HCT116 (cell line): ENCODE measurements around the gene BCL7A. TPM values are rescaled to one million over a fixed set of nuclear protein-coding genes. Genes with fewer than 3 reads are reported as not detected.

Experiments used
- ATAC-seq: fragments of 200-7000 bp; cut with Tn5 transposase; 2 replicates; pipeline ENCODE4 v1.9.1; 2020; ENCODE audit warnings: mild to moderate bottlenecking, moderate library complexity
- BruUV-seq: library from RNA; stranded (reverse); fragments of 400-500 nt; replicated peaks from 2 replicates; lab custom pipeline; 2021; lab: Mats Ljungman, UMichigan
- CTCF ChIA-PET: fragments of 300-600 bp; sonication (Branson Sonifier 250); formaldehyde crosslinking; loops from one replicate; lab custom pipeline; 2021; ENCODE audit warnings: antibody characterized with exemption; lab: Charles Lee
- POLR2A ChIA-PET: fragments of 300-600, 350-600 bp; sonication (Branson Sonifier 250); formaldehyde crosslinking; loops from one replicate; lab custom pipeline; 2021; ENCODE audit warnings: antibody characterized with exemption; lab: Charles Lee
- RAD21 ChIA-PET, 2 experiments: fragments of 300-600 bp; sonication (Branson Sonifier 250); formaldehyde crosslinking; loops; one replicate each; lab custom pipeline; 2023; ENCODE audit warnings: low total read pairs in 2 of 2; ENCODE audit not compliant: uncharacterized antibody in 2 of 2, unreplicated experiment in 2 of 2, low non-redundant PET in 1 of 2; lab: Charles Lee
- DNase-seq: peaks from one replicate; pipeline ENCODE4 v3.0.0-alpha.2; 2010; ENCODE audit warnings: low read depth, low spot score
- H2AFZ ChIP-seq: fragments of 200-600 bp; shearing (Covaris generic), sonication (generic); 2 replicates; pipeline ENCODE4 v1.6.1; 2017; ENCODE audit warnings: low read depth, mixed run types, mixed read lengths, antibody characterized with exemption, low read length; ENCODE audit not compliant: poor library complexity, severe bottlenecking
- H3K27ac ChIP-seq: 2 replicates; pipeline ENCODE4 v1.5.1; 2012; ENCODE audit warnings: low read depth, low read length
- H3K27me3 ChIP-seq: fragments of 200-600 bp; sonication (generic); 2 replicates; pipeline ENCODE4 v1.6.1; 2016; ENCODE audit warnings: mixed run types, low read length, mixed read lengths; ENCODE audit not compliant: insufficient read depth
- H3K36me3 ChIP-seq, 2 experiments: fragments of 200-500 bp in 1 of 2; fragments of 200-600 bp in 1 of 2; sonication (Bioruptor generic) in 1 of 2; sonication (generic) in 1 of 2; 2 replicates each; pipeline versions ENCODE4 v1.5.1 to v1.6.1; 2014 to 2016; ENCODE audit warnings: low read length in 2 of 2, inconsistent platforms in 1 of 2, mixed read lengths in 1 of 2, mixed run types in 1 of 2; ENCODE audit not compliant: insufficient read depth in 2 of 2, control insufficient read depth in 1 of 2
- H3K4me1 ChIP-seq, 2 experiments: fragments of 200-600 bp in 1 of 2; sonication (generic) in 1 of 2; 2 replicates each; pipeline versions ENCODE4 v1.5.1 to v1.6.1; 2012 to 2017; ENCODE audit warnings: low read length in 2 of 2, inconsistent platforms in 1 of 2, mild to moderate bottlenecking in 1 of 2, mixed read lengths in 1 of 2, mixed run types in 1 of 2, moderate library complexity in 1 of 2; ENCODE audit not compliant: insufficient read depth in 2 of 2, control insufficient read depth in 1 of 2
- H3K4me2 ChIP-seq: fragments of 200-600 bp; sonication (generic); 2 replicates; pipeline ENCODE4 v1.6.1; 2017; ENCODE audit warnings: mixed run types, low read length, mixed read lengths
- H3K4me3 ChIP-seq, 2 experiments: fragments of 200-600 bp in 1 of 2; sonication (generic) in 1 of 2; replicated peaks in 1 of 2; 2 replicates each; pipeline ENCODE4 v1.5.1; 2011 to 2016; ENCODE audit warnings: low read length in 2 of 2, control low read depth in 1 of 2, low read depth in 1 of 2, mild to moderate bottlenecking in 1 of 2, mixed read lengths in 1 of 2, mixed run types in 1 of 2
- H3K79me2 ChIP-seq: fragments of 200-600 bp; sonication (generic); 2 replicates; pipeline ENCODE4 v1.6.1; 2017; ENCODE audit warnings: mild to moderate bottlenecking, mixed run types, low read length, moderate library complexity, mixed read lengths; ENCODE audit not compliant: insufficient read depth
- H3K9ac ChIP-seq: fragments of 200-600 bp; sonication (generic); 2 replicates; pipeline ENCODE4 v1.6.1; 2016; ENCODE audit warnings: low read length, mixed read lengths
- H3K9me2 ChIP-seq: fragments of 200-600 bp; sonication (generic), shearing (Covaris generic); 2 replicates; pipeline ENCODE4 v1.6.1; 2017; ENCODE audit warnings: mixed run types, mild to moderate bottlenecking, moderate library complexity; ENCODE audit not compliant: insufficient read depth
- H3K9me3 ChIP-seq, 2 experiments: fragments of 200-500 bp in 1 of 2; fragments of 200-600 bp in 1 of 2; sonication (Bioruptor generic) in 1 of 2; sonication (generic) in 1 of 2; 2 replicates each; pipeline ENCODE4 v1.6.1; 2014 to 2017; ENCODE audit warnings: low read length in 2 of 2, mixed read lengths in 2 of 2, inconsistent platforms in 1 of 2, low read depth in 1 of 2, mild to moderate bottlenecking in 1 of 2, mixed run types in 1 of 2, moderate library complexity in 1 of 2; ENCODE audit not compliant: control insufficient read depth in 1 of 2, insufficient read depth in 1 of 2
- H4K20me1 ChIP-seq: fragments of 200-600 bp; sonication (generic), shearing (Covaris generic); 2 replicates; pipeline ENCODE4 v1.6.1; 2017; ENCODE audit warnings: mixed run types, mild to moderate bottlenecking, moderate library complexity; ENCODE audit not compliant: insufficient read depth
- CBX3 ChIP-seq: IDR thresholded peaks from 2 replicates; pipeline ENCODE4 v1.6.1; 2012; ENCODE audit warnings: low read depth
- CTCF ChIP-seq, 3 experiments: fragments of 200-600 bp in 1 of 3; sonication (generic) in 1 of 3; IDR thresholded peaks in 2 of 3; conservative IDR thresholded peaks in 1 of 3; 2 replicates each; pipeline ENCODE4 v1.5.1; 2012 to 2017; ENCODE audit warnings: low read depth in 2 of 3, low read length in 2 of 3, antibody characterized with exemption in 1 of 3, borderline replicate concordance in 1 of 3, control low read depth in 1 of 3, mild to moderate bottlenecking in 1 of 3, mixed read lengths in 1 of 3, mixed run types in 1 of 3, moderate library complexity in 1 of 3; ENCODE audit not compliant: insufficient read depth in 1 of 3
- EGR1 ChIP-seq: IDR thresholded peaks from 2 replicates; pipeline ENCODE4 v1.6.1; 2012; ENCODE audit warnings: low read depth
- ELF1 ChIP-seq: IDR thresholded peaks from 2 replicates; pipeline ENCODE4 v1.6.1; 2012; ENCODE audit warnings: low read depth, borderline replicate concordance
- FOSL1 ChIP-seq: IDR thresholded peaks from 2 replicates; pipeline ENCODE4 v1.6.1; 2012; ENCODE audit warnings: low read depth
- MAX ChIP-seq: IDR thresholded peaks from 2 replicates; pipeline ENCODE4 v1.6.1; 2012
- POLR2A ChIP-seq: IDR thresholded peaks from 2 replicates; pipeline ENCODE4 v1.7.0; 2011; ENCODE audit warnings: borderline replicate concordance; ENCODE audit not compliant: insufficient read depth, insufficient read length; ENCODE audit errors: extremely low read depth
- POLR2AphosphoS5 ChIP-seq: IDR thresholded peaks from 2 replicates; pipeline ENCODE4 v1.6.1; 2011; ENCODE audit warnings: mild to moderate bottlenecking, low read depth, low read length, moderate library complexity
- RAD21 ChIP-seq: IDR thresholded peaks from 2 replicates; pipeline ENCODE4 v1.6.1; 2012; ENCODE audit warnings: low read depth, mild to moderate bottlenecking
- REST ChIP-seq: IDR thresholded peaks from 2 replicates; pipeline ENCODE4 v1.6.1; 2012; ENCODE audit warnings: low read depth
- SP1 ChIP-seq: IDR thresholded peaks from 2 replicates; pipeline ENCODE4 v1.6.1; 2012; ENCODE audit warnings: low read depth
- SRF ChIP-seq: IDR thresholded peaks from 2 replicates; pipeline ENCODE4 v1.6.1; 2012; ENCODE audit warnings: low read depth
- TCF7L2 ChIP-seq: IDR thresholded peaks from 2 replicates; pipeline ENCODE4 v1.7.0; 2011; ENCODE audit warnings: borderline replicate concordance, inconsistent platforms; ENCODE audit not compliant: insufficient read depth, insufficient read length; ENCODE audit errors: extremely low read depth
- YY1 ChIP-seq: IDR thresholded peaks from 2 replicates; pipeline ENCODE4 v1.6.1; 2011; ENCODE audit warnings: low read length, low read depth, moderate library complexity, mild to moderate bottlenecking; ENCODE audit not compliant: insufficient replicate concordance; ENCODE audit errors: extremely low read depth
- ZBTB33 ChIP-seq: IDR thresholded peaks from 2 replicates; pipeline ENCODE4 v1.6.1; 2011; ENCODE audit warnings: mild to moderate bottlenecking, low read length, moderate library complexity; ENCODE audit not compliant: insufficient replicate concordance; ENCODE audit errors: extremely low read depth
- ZNF274 ChIP-seq: fragments of 200-500 bp; sonication (Bioruptor generic); IDR thresholded peaks from 2 replicates; pipeline ENCODE4 v1.6.1; 2014; ENCODE audit warnings: mild to moderate bottlenecking, low read depth, low read length, inconsistent platforms
- intact Hi-C: fragments of 100-400 bp; cut with micrococcal nuclease; formaldehyde crosslinking; loops from 2 replicates; pipeline ENCODE4 v1.10.0; 2022
- total RNA-seq: library from RNA; stranded (reverse); gene quantifications from one replicate; pipeline ENCODE4 v1.2.1, GENCODE V29; 2021; ENCODE audit not compliant: unreplicated experiment
- TF ChIP-seq, protein P1 (sequence below): IDR thresholded peaks from 2 replicates; pipeline ENCODE4 v1.6.1; 2012

BCL7A gene
- total RNA-seq, 1 experiment from 2014 or later: 14.2 TPM

DNA sequence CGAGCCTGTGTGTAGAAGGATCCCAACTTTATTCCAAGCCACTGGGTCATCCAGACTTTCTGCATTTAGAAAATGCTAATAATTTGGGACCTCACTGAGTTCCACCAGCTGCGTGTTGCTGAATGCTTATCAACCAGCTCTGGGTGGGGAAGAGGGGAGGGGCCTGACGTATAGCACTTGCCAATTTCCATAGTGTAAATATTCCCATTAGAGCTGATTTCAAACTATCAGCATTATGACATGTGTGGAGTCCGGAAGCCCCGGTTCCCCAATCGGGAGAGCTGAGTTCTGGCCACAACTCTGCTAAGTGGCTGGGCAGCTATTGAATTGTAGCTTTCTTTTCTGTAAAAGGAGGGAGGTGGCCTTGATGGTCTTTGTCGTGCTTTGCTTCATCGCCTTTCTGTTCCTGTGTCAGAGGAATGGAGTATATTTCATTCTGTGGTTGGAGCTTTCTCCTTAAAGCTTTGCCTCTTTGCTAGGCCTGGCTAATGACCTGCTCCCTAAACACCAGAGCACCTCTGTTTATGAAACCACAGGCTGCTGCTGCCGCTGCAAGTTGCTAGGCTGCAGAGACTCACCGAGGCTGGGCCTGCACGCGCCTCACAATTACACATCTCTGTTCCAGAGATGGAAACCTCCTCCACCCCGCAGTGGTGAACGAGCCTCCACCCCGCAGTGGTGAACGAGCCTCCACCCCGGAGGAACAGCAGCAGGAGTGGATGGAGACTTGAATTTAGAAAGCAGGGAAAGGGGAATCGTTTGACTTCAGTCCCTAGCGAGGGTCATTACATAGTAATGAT is 7.7 kb upstream of the BCL7A start (continued):
- TF ChIP-seq CTCF (IDR thresholded peaks at IDR 0.05 in 2 of 3, conservative IDR thresholded peaks at IDR 0.05 in 1 of 3; ENCODE audit: borderline replicate concordance in 1 of 3, insufficient read depth in 1 of 3, low read depth in 2 of 3, low read length in 2 of 3) (no peak), SRF (no peak), TCF7L2 (no peak), ZNF274 (no peak), FOSL1 (no peak), ZBTB33 (no peak)

GRCh38 chr12:122014781-122015180 is 6.9 kb upstream of the BCL7A start:
- no peak overlapping the region for H3K27ac ChIP-seq
- CTCF ChIA-PET: no interaction called here
- no peaks in the 10 kb centered on the region for H3K4me1 ChIP-seq
- H3K27me3 ChIP-seq: no peaks in the 10 kb centered on the region
- no peaks in the 10 kb centered on the region for H3K36me3 ChIP-seq
- H4K20me1 ChIP-seq: no peaks in the 10 kb centered on the region
- DNase-seq (no peak), ATAC-seq (no peak)
- H3K9me3 ChIP-seq: 0 out of 4 replicates have a peak, but pooled peaks cover 0 to 6% of the 10 kb centered on the region in 2 experiments
- H3K4me2 ChIP-seq: no peak overlapping the region
- H3K79me2 ChIP-seq: no peaks in the 10 kb centered on the region
- no peaks in the 10 kb centered on the region for H3K9me2 ChIP-seq
- H2AFZ ChIP-seq: no peak overlapping the region
- BruUV-seq: no TSS peak
- intact Hi-C loops: no loop called here
- H3K9ac ChIP-seq: no peak overlapping the region
- POLR2A ChIA-PET: no interaction called here
- RAD21 ChIA-PET: no interaction called here
- H3K4me3 ChIP-seq: no peak overlapping the region
- TF ChIP-seq ZNF274 (no peak), POLR2AphosphoS5 (no peak), EGR1 (no peak), RAD21 (no peak), CBX3 (no peak), REST (no peak), SRF (no peak), ELF1 (no peak), YY1 (no peak), POLR2A (no peak), SP1 (no peak), MAX (no peak)
- TF ChIP-seq, protein P1, sequence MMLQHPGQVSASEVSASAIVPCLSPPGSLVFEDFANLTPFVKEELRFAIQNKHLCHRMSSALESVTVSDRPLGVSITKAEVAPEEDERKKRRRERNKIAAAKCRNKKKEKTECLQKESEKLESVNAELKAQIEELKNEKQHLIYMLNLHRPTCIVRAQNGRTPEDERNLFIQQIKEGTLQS: no peak
